GM12874 (cell line): ENCODE data around the gene LOXHD1.

Experiments
- CTCF ChIP-seq: IDR thresholded peaks from 2 replicates; pipeline ENCODE4 v1.5.1; 2011; ENCODE audit warnings: low read depth, mild to moderate bottlenecking, control low read depth, low read length, moderate library complexity; ENCODE audit not compliant: insufficient read depth

LOXHD1 gene

DNA sequence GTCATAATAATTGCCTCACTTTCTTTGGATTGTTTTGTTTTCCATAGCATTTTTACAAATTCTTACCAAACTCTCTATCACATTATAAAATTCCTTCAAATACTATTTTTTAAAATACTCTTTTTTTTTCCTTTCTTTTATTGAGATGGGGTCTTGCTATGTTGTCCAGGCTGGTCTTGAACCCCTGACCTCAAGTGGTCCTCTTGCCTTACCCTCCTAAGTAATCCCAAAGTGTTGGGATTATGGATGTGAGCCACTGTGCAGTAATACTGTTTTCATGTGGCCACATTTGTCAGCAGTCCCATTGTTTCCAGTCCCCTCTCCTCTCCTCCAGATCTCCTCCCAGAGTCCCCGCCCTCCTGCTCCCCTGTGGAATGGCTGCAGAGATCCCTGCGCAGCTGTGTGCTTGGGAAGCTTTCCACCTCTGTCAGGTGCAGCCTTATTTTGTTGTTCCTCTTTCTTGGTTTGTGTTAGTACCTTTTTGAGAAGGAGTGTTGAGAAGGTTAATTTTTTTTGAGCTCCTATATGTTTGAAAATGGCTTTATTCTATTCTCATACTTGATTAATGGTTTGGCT, 227.3 kb downstream of the LOXHD1 start:
- TF ChIP-seq CTCF = no peak

- no peak for TF ChIP-seq CTCF
These were observed 227.9 kb downstream of the LOXHD1 start for GRCh38 chr18:46429130-46429529.

- TF ChIP-seq CTCF = no peak
These were observed 228.7 kb downstream of the LOXHD1 start for GRCh38 chr18:46428368-46428767.

DNA sequence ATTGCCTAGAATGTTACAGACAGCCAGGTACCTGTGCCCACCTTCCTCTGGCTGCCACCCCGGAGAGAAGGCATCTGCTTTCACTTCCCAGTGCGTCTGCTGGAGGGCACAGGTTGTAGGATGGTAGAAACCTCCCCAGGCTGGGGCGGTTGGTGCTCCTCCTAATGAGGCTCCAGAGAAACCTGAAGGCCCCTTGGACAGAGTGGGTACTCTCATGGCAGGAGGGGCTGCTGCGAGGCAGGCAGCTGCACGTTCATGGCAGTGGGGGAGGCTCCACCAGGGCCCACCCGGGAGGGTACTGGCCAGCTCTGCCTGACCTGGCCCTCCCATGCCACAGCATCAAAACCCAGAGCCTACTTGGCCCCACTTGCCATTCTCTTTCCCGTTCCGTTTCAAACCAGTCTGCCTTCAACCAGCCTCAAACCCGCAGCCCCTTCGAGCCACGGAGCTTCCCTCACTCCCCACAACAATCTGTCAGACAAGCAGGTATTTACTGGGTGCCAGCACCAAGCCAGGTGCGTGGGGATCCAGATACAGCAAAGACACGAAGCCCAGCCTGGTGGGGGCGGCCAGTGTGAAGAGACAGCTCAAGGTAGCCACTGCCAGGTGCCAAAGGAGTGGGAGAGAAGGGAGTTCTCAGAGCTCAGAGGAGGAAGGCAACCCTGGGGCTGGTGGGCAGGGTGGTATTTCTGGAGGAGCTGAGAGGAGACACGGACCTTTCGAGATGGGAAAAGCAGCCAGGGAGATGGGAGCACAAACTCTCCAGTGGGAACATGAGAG, 229.6 kb downstream of the LOXHD1 start:
- TF ChIP-seq CTCF = no peak
